ENCODE measurements around the gene MON2. TPM values are rescaled to one million over a fixed set of nuclear protein-coding genes. Genes with fewer than 3 reads are reported as not detected.
A peak's percentile ranks its signal among the peaks of the same experiment; 100 is the strongest.

Gene MON2
- total and polyA plus RNA-seq, 2 of the 13 experiments (the other 11 are each of a cell fraction or from before 2014, with no cell fraction given) = 10.5 to 24.8 TPM

GRCh38 chr12:62603061-62603810, 136.6 kb downstream of the MON2 start (continued):
- 0 out of 2 replicates have a peak, but pooled peaks have one; percentile 35 for TF ChIP-seq ZBTB46 (CRISPR knock-in tag; IDR thresholded peaks at IDR 0.05; ENCODE audit: borderline replicate concordance)
- no peak for TF ChIP-seq NR1H2 (CRISPR knock-in tag; IDR thresholded peaks at IDR 0.05; ENCODE audit: borderline replicate concordance, low read depth)
- 0 out of 2 replicates have a peak, but pooled peaks have one; percentile 5 for TF ChIP-seq MYNN (CRISPR knock-in tag; IDR thresholded peaks at IDR 0.05; ENCODE audit: low read depth)
- TF ChIP-seq DMAP1 (CRISPR knock-in tag; IDR thresholded peaks at IDR 0.05) = peak; percentile 13; the same call in 1 of the 2 replicates
- peak; percentile 10; the same call in 1 of the 2 replicates for TF ChIP-seq ZNF563 (CRISPR knock-in tag; IDR thresholded peaks at IDR 0.05)
- TF ChIP-seq POGZ (CRISPR knock-in tag; IDR thresholded peaks at IDR 0.05) = no peak
- TF ChIP-seq LRRFIP1 (CRISPR knock-in tag; conservative IDR thresholded peaks at IDR 0.05) = no peak
- no peak for TF ChIP-seq GMEB1 (CRISPR knock-in tag; IDR thresholded peaks at IDR 0.05; ENCODE audit: borderline replicate concordance)
- TF ChIP-seq ARID2 (CRISPR knock-in tag; IDR thresholded peaks at IDR 0.05; ENCODE audit: borderline replicate concordance) = peak; percentile 46; the same call in 1 of the 2 replicates
- peak; percentile 57; the same call in 1 of the 2 replicates for TF ChIP-seq ZBTB38 (CRISPR knock-in tag; IDR thresholded peaks at IDR 0.05)
- TF ChIP-seq ATF7 (IDR thresholded peaks at IDR 0.05) = no peak
- no peak; the same call in 1 of the 2 replicates for TF ChIP-seq ATF7 (CRISPR knock-in tag; IDR thresholded peaks at IDR 0.05)
- peak; percentile 78; the same call in 1 of the 2 replicates for TF ChIP-seq TMF1 (CRISPR knock-in tag; IDR thresholded peaks at IDR 0.05; ENCODE audit: low read depth)
- peak; percentile 70; the same call in 1 of the 2 replicates for TF ChIP-seq MLXIP (CRISPR knock-in tag; IDR thresholded peaks at IDR 0.05; ENCODE audit: borderline replicate concordance)
- peak; percentile 82 for TF ChIP-seq TP53 (CRISPR knock-in tag; conservative IDR thresholded peaks at IDR 0.05)
- no peak for TF ChIP-seq ZNF674 (CRISPR knock-in tag; IDR thresholded peaks at IDR 0.05; ENCODE audit: low read depth)
- no peak for TF ChIP-seq ZBTB26 (CRISPR knock-in tag; IDR thresholded peaks at IDR 0.05; ENCODE audit: borderline replicate concordance)
- TF ChIP-seq MAX (IDR thresholded peaks at IDR 0.05) = peak; percentile 56
